HepG2 (cell line): ENCODE measurements around the gene P4HA3. TPM values are rescaled to one million over a fixed set of nuclear protein-coding genes. Genes with fewer than 3 reads are reported as not detected.

ENCODE experiments used
- ATAC-seq: fragments of 200-7000 bp; cut with Tn5 transposase; 3 replicates; pipeline ENCODE4 v1.9.1; 2020; ENCODE audit warnings: mild to moderate bottlenecking, moderate library complexity
- BruUV-seq: library from RNA; stranded (reverse); fragments of 400-500 nt; replicated peaks from 2 replicates; lab custom pipeline; 2021; lab: Mats Ljungman, UMichigan
- CTCF ChIA-PET: fragments of 300-600 bp; formaldehyde crosslinking; extraction: SDS; loops from one replicate; lab custom pipeline; 2021; ENCODE audit warnings: low total read pairs, inconsistent platforms, low intra/inter-chr PET ratio; lab: Yijun Ruan, JAX
- POLR2A ChIA-PET: fragments of 350-600 bp; sonication (Branson Sonifier 250); formaldehyde crosslinking; loops from one replicate; lab custom pipeline; 2020; ENCODE audit warnings: antibody characterized with exemption, inconsistent platforms; lab: Yijun Ruan, JAX
- DNase-seq: peaks from one replicate; pipeline ENCODE4 v3.0.0-alpha.2; 2015; ENCODE audit warnings: low spot score
- FAIRE-seq: peaks from 3 replicates; lab custom pipeline; 2011; peaks lifted over from hg19 to GRCh38; lab: Jason Lieb, UNC
- H2AFZ ChIP-seq: one replicate; pipeline ENCODE4 v1.6.1; 2011; ENCODE audit warnings: low read length, inconsistent platforms
- H3K27ac ChIP-seq: fragments of 300-600 bp; 3 replicates; pipeline ENCODE4 v1.8.0; 2011; ENCODE audit warnings: mixed run types, mild to moderate bottlenecking, mixed read lengths, low read length, inconsistent platforms; ENCODE audit not compliant: insufficient read depth; ENCODE audit errors: extremely low read length
- H3K27me3 ChIP-seq, 2 experiments: fragments of 200-600 bp in 1 of 2; 2 replicates in 1 of 2; 3 replicates in 1 of 2; pipeline versions ENCODE4 v1.6.0 to v1.8.0; 2011; ENCODE audit warnings: low read length in 2 of 2, mild to moderate bottlenecking in 2 of 2, moderate library complexity in 2 of 2, inconsistent platforms in 1 of 2; ENCODE audit not compliant: insufficient read depth in 2 of 2, control insufficient read depth in 1 of 2
- H3K36me3 ChIP-seq, 2 experiments: fragments of 200-600 bp in 1 of 2; replicated peaks in 1 of 2; 2 replicates in 1 of 2; 3 replicates in 1 of 2; pipeline versions ENCODE4 v1.5.1 to v1.8.0; 2011; ENCODE audit warnings: low read length in 2 of 2, inconsistent platforms in 1 of 2; ENCODE audit not compliant: insufficient read depth in 2 of 2, control insufficient read depth in 1 of 2
- H3K4me1 ChIP-seq: 2 replicates; pipeline ENCODE4 v1.5.1; 2012; ENCODE audit warnings: low read length, inconsistent platforms; ENCODE audit not compliant: insufficient read depth
- H3K4me2 ChIP-seq: 2 replicates; pipeline ENCODE4 v1.6.0; 2011; ENCODE audit warnings: low read depth, low read length, inconsistent platforms
- H3K4me3 ChIP-seq, 3 experiments: fragments of 200-600 bp in 1 of 3; sonication (generic), shearing (Covaris generic) in 1 of 3; replicated peaks in 1 of 3; 2 replicates each; pipeline ENCODE4 v1.5.1; 2011 to 2016; ENCODE audit warnings: low read length in 3 of 3, inconsistent platforms in 2 of 3, low read depth in 2 of 3, mild to moderate bottlenecking in 2 of 3, control low read depth in 1 of 3, mixed read lengths in 1 of 3; ENCODE audit not compliant: insufficient read depth in 1 of 3
- H3K79me2 ChIP-seq: one replicate; pipeline ENCODE4 v1.6.1; 2011; ENCODE audit warnings: low read length, inconsistent platforms; ENCODE audit not compliant: insufficient read depth
- H3K9ac ChIP-seq: 2 replicates; pipeline ENCODE4 v1.6.0; 2011; ENCODE audit warnings: mild to moderate bottlenecking, low read depth, low read length, inconsistent platforms; ENCODE audit not compliant: insufficient read depth
- H3K9me3 ChIP-seq: 2 replicates; pipeline ENCODE4 v1.5.1; 2012; ENCODE audit warnings: mild to moderate bottlenecking, low read length
- H4K20me1 ChIP-seq: 2 replicates; pipeline ENCODE4 v1.6.0; 2011; ENCODE audit warnings: inconsistent platforms, mild to moderate bottlenecking, low read length, moderate library complexity; ENCODE audit not compliant: insufficient read depth
- ADNP ChIP-seq: sonication (generic); formaldehyde crosslinking; IDR thresholded peaks from 2 replicates; pipeline ENCODE4 v1.4.0; 2020; ENCODE audit warnings: missing genetic modification reagents
- CAMTA2 ChIP-seq: sonication (generic); formaldehyde crosslinking; IDR thresholded peaks from 2 replicates; pipeline ENCODE4 v1.4.0; 2020; ENCODE audit warnings: mild to moderate bottlenecking, missing genetic modification reagents, borderline replicate concordance
- MXI1 ChIP-seq: IDR thresholded peaks from 3 replicates; pipeline ENCODE4 v1.6.1; 2012; ENCODE audit warnings: low read depth, low read length, inconsistent platforms, borderline replicate concordance
- PBX2 ChIP-seq: IDR thresholded peaks from 2 replicates; pipeline ENCODE4 v1.6.1; 2016; ENCODE audit warnings: control low read depth
- POGZ ChIP-seq: sonication (generic); formaldehyde crosslinking; IDR thresholded peaks from 2 replicates; pipeline ENCODE4 v1.4.0; 2020; ENCODE audit warnings: mild to moderate bottlenecking, missing genetic modification reagents
- PPARG ChIP-seq: conservative IDR thresholded peaks from 2 replicates; pipeline ENCODE4 v1.6.1; 2016; ENCODE audit warnings: missing biosample characterization, missing genetic modification reagents
- RNF2 ChIP-seq: fragments of 450-650 bp; conservative IDR thresholded peaks from 2 replicates; pipeline ENCODE4 v1.6.1; 2016; ENCODE audit warnings: low read depth
- SAP130 ChIP-seq: IDR thresholded peaks from 2 replicates; pipeline ENCODE4 v1.6.1; 2016; ENCODE audit warnings: low read depth
- STAG1 ChIP-seq: sonication (generic); formaldehyde crosslinking; IDR thresholded peaks from 2 replicates; pipeline ENCODE4 v1.4.0; 2020; ENCODE audit warnings: missing genetic modification reagents
- TAF15 ChIP-seq: fragments of 200-400 bp; formaldehyde crosslinking; IDR thresholded peaks from one replicate; pipeline ENCODE4 v1.6.1; 2018; ENCODE audit warnings: mild to moderate bottlenecking, low read depth, low read length; ENCODE audit not compliant: poor library complexity, severe bottlenecking
- TCF12 ChIP-seq, 2 experiments: fragments of 450-650 bp in 1 of 2; sonication (generic) in 1 of 2; formaldehyde crosslinking in 1 of 2; IDR thresholded peaks; 2 replicates each; pipeline versions ENCODE4 v1.6.1 to v1.8.0; 2017 to 2022; ENCODE audit warnings: antibody characterized with exemption in 1 of 2, mild to moderate bottlenecking in 1 of 2, missing genetic modification reagents in 1 of 2, moderate library complexity in 1 of 2
- TP53 ChIP-seq: sonication (generic); formaldehyde crosslinking; conservative IDR thresholded peaks from 2 replicates; pipeline ENCODE4 v1.4.0; 2020; ENCODE audit warnings: missing genetic modification reagents
- ZFP82 ChIP-seq: sonication (generic); formaldehyde crosslinking; IDR thresholded peaks from 2 replicates; pipeline ENCODE4 v1.5.1; 2020; ENCODE audit warnings: mild to moderate bottlenecking, missing genetic modification reagents, borderline replicate concordance
- ZNF30 ChIP-seq: sonication (generic); formaldehyde crosslinking; IDR thresholded peaks from 2 replicates; pipeline ENCODE4 v1.5.0; 2020; ENCODE audit warnings: mild to moderate bottlenecking, missing genetic modification reagents
- ZNF512 ChIP-seq: sonication (generic); formaldehyde crosslinking; IDR thresholded peaks from 2 replicates; pipeline ENCODE4 v1.4.0; 2020; ENCODE audit warnings: mild to moderate bottlenecking, missing genetic modification reagents
- ZSCAN21 ChIP-seq: sonication (generic); formaldehyde crosslinking; IDR thresholded peaks from 2 replicates; pipeline ENCODE4 v1.8.0; 2022; ENCODE audit warnings: mild to moderate bottlenecking, missing genetic modification reagents, moderate library complexity, borderline replicate concordance
- WGBS: methylation state at CpG from one replicate; pipeline ENCODE4 v1.1.6; 2017; ENCODE audit warnings: low lambda C conversion rate; 5-methylcytosine and 5-hydroxymethylcytosine counted together
- in situ Hi-C: cut with HindIII; loops from 2 replicates; pipeline ENCODE4 v1.10.0; 2017; ENCODE audit warnings: low pct_unique_long_range_greater_than_20kb; ENCODE audit not compliant: extremely low pct_ligation_motif_present
- intact Hi-C: fragments of 100-400 bp; cut with micrococcal nuclease; formaldehyde crosslinking; loops from one replicate; pipeline ENCODE4 v1.10.0; 2022; ENCODE audit not compliant: unreplicated experiment
- polyA plus RNA-seq, 8 experiments: library from polyadenylated mRNA; depleted of rRNA in 3 of 8; stranded (reverse) in 7 of 8; unstranded in 1 of 8; fragments of >200 nt; fragmentation: Illumina TruSeq in 4 of 8; extraction: Trizol in 4 of 8; gene quantifications; 2 replicates each; pipeline versions ENCODE4 v1.2.1 to v1.2.3, GENCODE V29; 2011 to 2016; ENCODE audit warnings: low read depth in 4 of 8, missing spikeins in 1 of 8, mixed read lengths in 1 of 8; ENCODE audit not compliant: insufficient read depth in 1 of 8
- total RNA-seq, 5 experiments: library from RNA; depleted of rRNA; stranded (reverse); fragments of >200 nt; fragmentation: Illumina TruSeq; extraction: Trizol; gene quantifications; 2 replicates each; pipeline ENCODE4 v1.2.3, GENCODE V29; 2016; ENCODE audit warnings: low read depth in 1 of 5
- TF ChIP-seq, protein P1 (sequence below): fragments of 450-650 bp; IDR thresholded peaks from 2 replicates; pipeline ENCODE4 v1.6.1; 2017
- TF ChIP-seq, protein P2 (sequence below): sonication (generic); formaldehyde crosslinking; IDR thresholded peaks from 2 replicates; pipeline ENCODE4 v1.8.1; 2023; ENCODE audit warnings: mild to moderate bottlenecking, moderate library complexity, missing genetic modification reagents

Gene P4HA3
- total and polyA plus RNA-seq, 2 of the 13 experiments (the other 11 are each of a cell fraction or from before 2014, with no cell fraction given) = not detected

- Histone ChIP-seq H4K20me1 (no peaks in the 10 kb centered on the region), H3K9me3 (no peaks in the 10 kb centered on the region), H3K4me3 (no peak overlapping the region), H3K36me3 (no peaks in the 10 kb centered on the region), H3K79me2 (no peaks in the 10 kb centered on the region), H3K27me3 (no peaks in the 10 kb centered on the region), H2AFZ (no peak overlapping the region), H3K4me1 (no peaks in the 10 kb centered on the region), H3K27ac (no peak overlapping the region), H3K9ac (no peak overlapping the region), H3K4me2 (no peak overlapping the region)
- in situ Hi-C loops = no loop called here
- no peak for DNase-seq
- TF ChIP-seq ZNF512 (no peak), STAG1 (CRISPR knock-in tag) (no peak), CAMTA2 (no peak), ZFP82 (CRISPR knock-in tag) (no peak), TCF12 (IDR thresholded peaks at IDR 0.05) (no peak), TCF12 (CRISPR knock-in tag; IDR thresholded peaks at IDR 0.05) (no peak), SAP130 (CRISPR knock-in tag) (no peak), POGZ (CRISPR knock-in tag) (no peak), RNF2 (no peak), ZNF30 (CRISPR knock-in tag) (no peak), ZSCAN21 (CRISPR knock-in tag) (no peak), ADNP (CRISPR knock-in tag) (no peak), PBX2 (CRISPR knock-in tag) (no peak), PPARG (no peak), MXI1 (no peak), TAF15 (no peak), TP53 (no peak)
- TF ChIP-seq, protein P1, sequence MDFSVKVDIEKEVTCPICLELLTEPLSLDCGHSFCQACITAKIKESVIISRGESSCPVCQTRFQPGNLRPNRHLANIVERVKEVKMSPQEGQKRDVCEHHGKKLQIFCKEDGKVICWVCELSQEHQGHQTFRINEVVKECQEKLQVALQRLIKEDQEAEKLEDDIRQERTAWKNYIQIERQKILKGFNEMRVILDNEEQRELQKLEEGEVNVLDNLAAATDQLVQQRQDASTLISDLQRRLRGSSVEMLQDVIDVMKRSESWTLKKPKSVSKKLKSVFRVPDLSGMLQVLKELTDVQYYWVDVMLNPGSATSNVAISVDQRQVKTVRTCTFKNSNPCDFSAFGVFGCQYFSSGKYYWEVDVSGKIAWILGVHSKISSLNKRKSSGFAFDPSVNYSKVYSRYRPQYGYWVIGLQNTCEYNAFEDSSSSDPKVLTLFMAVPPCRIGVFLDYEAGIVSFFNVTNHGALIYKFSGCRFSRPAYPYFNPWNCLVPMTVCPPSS = no peak
- TF ChIP-seq, protein P2, sequence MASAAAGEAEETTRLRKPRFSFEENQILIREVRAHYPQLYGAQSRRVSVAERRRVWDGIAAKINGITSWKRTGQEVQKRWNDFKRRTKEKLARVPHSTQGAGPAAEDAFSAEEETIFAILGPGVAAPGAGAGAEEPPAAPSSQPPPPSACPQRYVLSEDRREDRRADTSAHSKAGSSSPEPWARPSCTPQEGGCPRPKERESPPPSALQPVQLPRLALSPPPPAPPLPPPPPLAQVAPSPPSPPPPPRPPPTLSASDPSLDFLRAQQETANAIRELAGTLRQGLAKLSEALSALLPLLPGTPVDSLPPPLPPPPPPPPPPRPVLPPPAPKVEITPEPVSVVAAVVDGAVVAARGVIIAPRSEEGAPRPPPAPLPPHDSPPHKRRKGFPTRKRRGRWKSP = no peak
- ChIA-PET CTCF (no interaction called here), POLR2A (no interaction called here)
- WGBS = 53% methylated on average over 2 of the region's 2 CpGs
- no TSS peak for BruUV-seq
- no peak for FAIRE-seq
- ATAC-seq = no peak
- intact Hi-C loops = no loop called here
Measured at GRCh38 chr11:74284466-74284865, 27.0 kb downstream of the P4HA3 start.
